Measurements from ENCODE around the gene ODAD4. TPM values are rescaled to one million over a fixed set of nuclear protein-coding genes. Genes with fewer than 3 reads are reported as not detected.

ODAD4 gene
- total RNA-seq, 1 donor from 2014 or later, result 1.0 TPM

- H3K27ac ChIP-seq (ENCODE audit: low read depth, low read length), result no peak overlapping the region
- H3K9ac ChIP-seq (ENCODE audit: low read depth in 1 of 3, low read length in 3 of 3), result no peak overlapping the region
- no peak overlapping the region for H3K4me3 ChIP-seq (ENCODE audit: low read length in 3 of 3)
- H3K27me3 ChIP-seq (ENCODE audit: control insufficient read depth in 3 of 3, insufficient read depth in 3 of 3, low read length in 3 of 3), result no peaks in the 10 kb centered on the region
- peaks cover 35 to 53% (median 53%) of the 10 kb centered on the region in 3 donors for H3K36me3 ChIP-seq (ENCODE audit: control insufficient read depth in 3 of 3, insufficient read depth in 3 of 3, low read length in 3 of 3)
- H3K4me1 ChIP-seq (ENCODE audit: control insufficient read depth in 3 of 3, insufficient read depth in 3 of 3, low read length in 3 of 3), result peaks cover 7 to 11% (median 9%) of the 10 kb centered on the region in 3 donors
- H3K9me3 ChIP-seq (ENCODE audit: control insufficient read depth in 3 of 3, low read length in 3 of 3), result no peaks in the 10 kb centered on the region
Measured at GRCh38 chr17:41895617-41896016, 34.8 kb upstream of the ODAD4 start.

GRCh38 chr17:41896726-41897125 is 33.7 kb upstream of the ODAD4 start:
- H3K4me1 ChIP-seq (ENCODE audit: control insufficient read depth in 3 of 3, insufficient read depth in 3 of 3, low read length in 3 of 3), result peaks cover 7 to 11% (median 9%) of the 10 kb centered on the region in 3 donors
- no peak overlapping the region for H3K4me3 ChIP-seq (ENCODE audit: low read length in 3 of 3)
- H3K27ac ChIP-seq (ENCODE audit: low read depth, low read length), result no peak overlapping the region
- no peak overlapping the region for H3K9ac ChIP-seq (ENCODE audit: low read depth in 1 of 3, low read length in 3 of 3)
- H3K9me3 ChIP-seq (ENCODE audit: control insufficient read depth in 3 of 3, low read length in 3 of 3), result no peaks in the 10 kb centered on the region
- peaks cover 34 to 54% (median 52%) of the 10 kb centered on the region in 3 donors for H3K36me3 ChIP-seq (ENCODE audit: control insufficient read depth in 3 of 3, insufficient read depth in 3 of 3, low read length in 3 of 3)
- no peaks in the 10 kb centered on the region for H3K27me3 ChIP-seq (ENCODE audit: control insufficient read depth in 3 of 3, insufficient read depth in 3 of 3, low read length in 3 of 3)

GRCh38 chr17:41901646-41902045 is 28.8 kb upstream of the ODAD4 start:
- Histone ChIP-seq H3K4me1 (ENCODE audit: control insufficient read depth in 3 of 3, insufficient read depth in 3 of 3, low read length in 3 of 3) (no peaks in the 10 kb centered on the region), H3K36me3 (ENCODE audit: control insufficient read depth in 3 of 3, insufficient read depth in 3 of 3, low read length in 3 of 3) (peaks cover 50 to 60% (median 56%) of the 10 kb centered on the region in 3 donors), H3K9ac (ENCODE audit: low read depth in 1 of 3, low read length in 3 of 3) (no peak overlapping the region), H3K4me3 (ENCODE audit: low read length in 3 of 3) (no peak overlapping the region), H3K9me3 (ENCODE audit: control insufficient read depth in 3 of 3, low read length in 3 of 3) (no peaks in the 10 kb centered on the region), H3K27ac (ENCODE audit: low read depth, low read length) (no peak overlapping the region), H3K27me3 (ENCODE audit: control insufficient read depth in 3 of 3, insufficient read depth in 3 of 3, low read length in 3 of 3) (no peaks in the 10 kb centered on the region)

- Histone ChIP-seq H3K27me3 (ENCODE audit: control insufficient read depth in 3 of 3, insufficient read depth in 3 of 3, low read length in 3 of 3) (no peaks in the 10 kb centered on the region), H3K9ac (ENCODE audit: low read depth in 1 of 3, low read length in 3 of 3) (no peak overlapping the region), H3K4me3 (ENCODE audit: low read length in 3 of 3) (no peak overlapping the region), H3K9me3 (ENCODE audit: control insufficient read depth in 3 of 3, low read length in 3 of 3) (no peaks in the 10 kb centered on the region), H3K4me1 (ENCODE audit: control insufficient read depth in 3 of 3, insufficient read depth in 3 of 3, low read length in 3 of 3) (no peaks in the 10 kb centered on the region), H3K36me3 (ENCODE audit: control insufficient read depth in 3 of 3, insufficient read depth in 3 of 3, low read length in 3 of 3) (peaks cover 55 to 60% (median 55%) of the 10 kb centered on the region in 3 donors), H3K27ac (ENCODE audit: low read depth, low read length) (no peak overlapping the region)
Measured at GRCh38 chr17:41904242-41904841, 26.1 kb upstream of the ODAD4 start.

- Histone ChIP-seq H3K9ac (ENCODE audit: low read depth in 1 of 3, low read length in 3 of 3) (no peak overlapping the region), H3K9me3 (ENCODE audit: control insufficient read depth in 3 of 3, low read length in 3 of 3) (no peaks in the 10 kb centered on the region), H3K4me1 (ENCODE audit: control insufficient read depth in 3 of 3, insufficient read depth in 3 of 3, low read length in 3 of 3) (no peaks in the 10 kb centered on the region), H3K27me3 (ENCODE audit: control insufficient read depth in 3 of 3, insufficient read depth in 3 of 3, low read length in 3 of 3) (no peaks in the 10 kb centered on the region), H3K27ac (ENCODE audit: low read depth, low read length) (no peak overlapping the region), H3K36me3 (ENCODE audit: control insufficient read depth in 3 of 3, insufficient read depth in 3 of 3, low read length in 3 of 3) (peaks cover 61 to 67% (median 63%) of the 10 kb centered on the region in 3 donors), H3K4me3 (ENCODE audit: low read length in 3 of 3) (no peak overlapping the region)
Measured at GRCh38 chr17:41905172-41905571, 25.2 kb upstream of the ODAD4 start.

GRCh38 chr17:41906465-41907184 is 23.8 kb upstream of the ODAD4 start:
- no peak overlapping the region for H3K27ac ChIP-seq (ENCODE audit: low read depth, low read length)
- no peaks in the 10 kb centered on the region for H3K27me3 ChIP-seq (ENCODE audit: control insufficient read depth in 3 of 3, insufficient read depth in 3 of 3, low read length in 3 of 3)
- no peak overlapping the region for H3K4me3 ChIP-seq (ENCODE audit: low read length in 3 of 3)
- no peaks in the 10 kb centered on the region for H3K9me3 ChIP-seq (ENCODE audit: control insufficient read depth in 3 of 3, low read length in 3 of 3)
- peak overlapping the region in 1 of 3 donors; percentile 8 for H3K9ac ChIP-seq (ENCODE audit: low read depth in 1 of 3, low read length in 3 of 3)
- no peaks in the 10 kb centered on the region for H3K4me1 ChIP-seq (ENCODE audit: control insufficient read depth in 3 of 3, insufficient read depth in 3 of 3, low read length in 3 of 3)
- H3K36me3 ChIP-seq (ENCODE audit: control insufficient read depth in 3 of 3, insufficient read depth in 3 of 3, low read length in 3 of 3), result peaks cover 63 to 76% (median 67%) of the 10 kb centered on the region in 3 donors

- Histone ChIP-seq H3K27ac (ENCODE audit: low read depth, low read length) (no peak overlapping the region), H3K9me3 (ENCODE audit: control insufficient read depth in 3 of 3, low read length in 3 of 3) (no peaks in the 10 kb centered on the region), H3K4me1 (ENCODE audit: control insufficient read depth in 3 of 3, insufficient read depth in 3 of 3, low read length in 3 of 3) (no peaks in the 10 kb centered on the region), H3K27me3 (ENCODE audit: control insufficient read depth in 3 of 3, insufficient read depth in 3 of 3, low read length in 3 of 3) (no peaks in the 10 kb centered on the region), H3K36me3 (ENCODE audit: control insufficient read depth in 3 of 3, insufficient read depth in 3 of 3, low read length in 3 of 3) (peaks cover 60 to 75% (median 68%) of the 10 kb centered on the region in 3 donors), H3K4me3 (ENCODE audit: low read length in 3 of 3) (no peak overlapping the region), H3K9ac (ENCODE audit: low read depth in 1 of 3, low read length in 3 of 3) (no peak overlapping the region)
Measured at GRCh38 chr17:41907185-41907556, 23.2 kb upstream of the ODAD4 start.

- Histone ChIP-seq H3K36me3 (ENCODE audit: control insufficient read depth in 3 of 3, insufficient read depth in 3 of 3, low read length in 3 of 3) (peaks cover 64 to 80% (median 74%) of the 10 kb centered on the region in 3 donors), H3K4me3 (ENCODE audit: low read length in 3 of 3) (no peak overlapping the region), H3K9me3 (ENCODE audit: control insufficient read depth in 3 of 3, low read length in 3 of 3) (no peaks in the 10 kb centered on the region), H3K27me3 (ENCODE audit: control insufficient read depth in 3 of 3, insufficient read depth in 3 of 3, low read length in 3 of 3) (no peaks in the 10 kb centered on the region), H3K4me1 (ENCODE audit: control insufficient read depth in 3 of 3, insufficient read depth in 3 of 3, low read length in 3 of 3) (no peaks in the 10 kb centered on the region), H3K9ac (ENCODE audit: low read depth in 1 of 3, low read length in 3 of 3) (no peak overlapping the region), H3K27ac (ENCODE audit: low read depth, low read length) (no peak overlapping the region)
Measured at GRCh38 chr17:41907633-41908539, 22.5 kb upstream of the ODAD4 start.

GRCh38 chr17:41909088-41909487 is 21.3 kb upstream of the ODAD4 start:
- peaks cover 68 to 85% (median 83%) of the 10 kb centered on the region in 3 donors for H3K36me3 ChIP-seq (ENCODE audit: control insufficient read depth in 3 of 3, insufficient read depth in 3 of 3, low read length in 3 of 3)
- H3K9me3 ChIP-seq (ENCODE audit: control insufficient read depth in 3 of 3, low read length in 3 of 3), result no peaks in the 10 kb centered on the region
- no peak overlapping the region for H3K27ac ChIP-seq (ENCODE audit: low read depth, low read length)
- no peak overlapping the region for H3K9ac ChIP-seq (ENCODE audit: low read depth in 1 of 3, low read length in 3 of 3)
- peaks cover 0 to 3% (median 2%) of the 10 kb centered on the region in 3 donors for H3K4me1 ChIP-seq (ENCODE audit: control insufficient read depth in 3 of 3, insufficient read depth in 3 of 3, low read length in 3 of 3)
- H3K27me3 ChIP-seq (ENCODE audit: control insufficient read depth in 3 of 3, insufficient read depth in 3 of 3, low read length in 3 of 3), result no peaks in the 10 kb centered on the region
- H3K4me3 ChIP-seq (ENCODE audit: low read length in 3 of 3), result no peak overlapping the region

All from skeletal muscle tissue (tissue), 4 donors.